Measurements from ENCODE around the gene LCA5. TPM values are rescaled to one million over a fixed set of nuclear protein-coding genes. Genes with fewer than 3 reads are reported as not detected.

LCA5 gene
- total RNA-seq, 1 experiment from 2014 or later, result 10.9 TPM

- DNase-seq, result no peak
- Histone ChIP-seq H3K4me1 (peaks cover 47% of the 10 kb centered on the region), H3K4me3 (ENCODE audit: low read depth, low read length) (no peak overlapping the region), H3K36me3 (ENCODE audit: control insufficient read depth, insufficient read depth, low read length) (no peaks in the 10 kb centered on the region), H3K9me3 (0 out of 2 replicates have a peak, but pooled peaks cover 2% of the 10 kb centered on the region), H3K27me3 (replicated peaks; ENCODE audit: control insufficient read depth, insufficient read depth, low read length) (no peaks in the 10 kb centered on the region)
- no peaks in the 10 kb centered on the region for H3K9me3 Mint-ChIP-seq (ENCODE audit: unreplicated experiment)
- H3K4me3 Mint-ChIP-seq (ENCODE audit: unreplicated experiment), result no peak overlapping the region
- no peak overlapping the region for H3K27ac Mint-ChIP-seq (ENCODE audit: unreplicated experiment)
- POLR2A ChIA-PET, result no interaction called here
- TF ChIP-seq CTCF (IDR thresholded peaks at IDR 0.05; ENCODE audit: insufficient read depth in 1 of 2, low read depth in 1 of 2, low read length in 1 of 2, severe bottlenecking in 1 of 2, unreplicated experiment in 1 of 2), result no peak
- H3K36me3 Mint-ChIP-seq (ENCODE audit: insufficient read depth, unreplicated experiment), result no peaks in the 10 kb centered on the region
- H3K4me1 Mint-ChIP-seq (ENCODE audit: low read depth, unreplicated experiment), result peaks cover 29% of the 10 kb centered on the region
- H3K27me3 Mint-ChIP-seq (ENCODE audit: insufficient read depth, unreplicated experiment), result no peaks in the 10 kb centered on the region
- intact Hi-C loops (cut with micrococcal nuclease; ENCODE audit: unreplicated experiment), result no loop called here
- BruUV-seq (replicated peaks), result no TSS peak
- CTCF ChIA-PET, result interaction anchor here (0.6 kb wide), 1 partner anchor 392 kb away, joined by 3 read pairs; no protein-coding TSS in a partner anchor
Measured at GRCh38 chr6:79470728-79471127, 66.5 kb downstream of the LCA5 start.

GRCh38 chr6:79469376-79470246, 67.6 kb downstream of the LCA5 start:
- no TSS peak for BruUV-seq (replicated peaks)
- ChIA-PET POLR2A (no interaction called here), CTCF (no interaction called here)
- Mint-ChIP-seq H3K9me3 (ENCODE audit: unreplicated experiment) (no peaks in the 10 kb centered on the region), H3K27ac (ENCODE audit: unreplicated experiment) (no peak overlapping the region), H3K36me3 (ENCODE audit: insufficient read depth, unreplicated experiment) (no peaks in the 10 kb centered on the region), H3K27me3 (ENCODE audit: insufficient read depth, unreplicated experiment) (no peaks in the 10 kb centered on the region), H3K4me3 (ENCODE audit: unreplicated experiment) (no peak overlapping the region), H3K4me1 (ENCODE audit: low read depth, unreplicated experiment) (peaks cover 37% of the 10 kb centered on the region)
- Histone ChIP-seq H3K4me1 (peaks cover 58% of the 10 kb centered on the region), H3K36me3 (ENCODE audit: control insufficient read depth, insufficient read depth, low read length) (no peaks in the 10 kb centered on the region), H3K9me3 (0 out of 2 replicates have a peak, but pooled peaks cover 2% of the 10 kb centered on the region), H3K27me3 (replicated peaks; ENCODE audit: control insufficient read depth, insufficient read depth, low read length) (no peaks in the 10 kb centered on the region), H3K4me3 (ENCODE audit: low read depth, low read length) (no peak overlapping the region)
- no peak for TF ChIP-seq CTCF (IDR thresholded peaks at IDR 0.05; ENCODE audit: insufficient read depth in 1 of 2, low read depth in 1 of 2, low read length in 1 of 2, severe bottlenecking in 1 of 2, unreplicated experiment in 1 of 2)
- DNase-seq, result no peak
- intact Hi-C loops (cut with micrococcal nuclease; ENCODE audit: unreplicated experiment), result loop anchor here (5.0 kb wide), 1 partner anchor 203 kb away; no protein-coding TSS in a partner anchor

- H3K36me3 ChIP-seq (ENCODE audit: control insufficient read depth, insufficient read depth, low read length), result no peaks in the 10 kb centered on the region
- peaks cover 66% of the 10 kb centered on the region for H3K4me1 ChIP-seq
- no peak for TF ChIP-seq CTCF (IDR thresholded peaks at IDR 0.05; ENCODE audit: insufficient read depth in 1 of 2, low read depth in 1 of 2, low read length in 1 of 2, severe bottlenecking in 1 of 2, unreplicated experiment in 1 of 2)
- Mint-ChIP-seq H3K9me3 (ENCODE audit: unreplicated experiment) (no peaks in the 10 kb centered on the region), H3K36me3 (ENCODE audit: insufficient read depth, unreplicated experiment) (no peaks in the 10 kb centered on the region), H3K4me3 (ENCODE audit: unreplicated experiment) (no peak overlapping the region), H3K27ac (ENCODE audit: unreplicated experiment) (no peak overlapping the region), H3K27me3 (ENCODE audit: insufficient read depth, unreplicated experiment) (no peaks in the 10 kb centered on the region), H3K4me1 (ENCODE audit: low read depth, unreplicated experiment) (peaks cover 42% of the 10 kb centered on the region)
- intact Hi-C loops (cut with micrococcal nuclease; ENCODE audit: unreplicated experiment), result loop anchor here (5.0 kb wide), 1 partner anchor 204 kb away; no protein-coding TSS in a partner anchor
- H3K27me3 ChIP-seq (replicated peaks; ENCODE audit: control insufficient read depth, insufficient read depth, low read length), result no peaks in the 10 kb centered on the region
- H3K9me3 ChIP-seq, result 0 out of 2 replicates have a peak, but pooled peaks cover 2% of the 10 kb centered on the region
- POLR2A ChIA-PET, result no interaction called here
- DNase-seq, result no peak
- H3K4me3 ChIP-seq (ENCODE audit: low read depth, low read length), result no peak overlapping the region
- no TSS peak for BruUV-seq (replicated peaks)
- CTCF ChIA-PET, result interaction anchor here (0.7 to 1.4 kb wide), 2 partner anchors 37 to 266 kb away, joined by 3 to 6 read pairs; no protein-coding TSS in a partner anchor
Measured at GRCh38 chr6:79468587-79468986, 68.6 kb downstream of the LCA5 start.
